Brain microvascular endothelial cell (primary cell): ENCODE results near the gene FANCG.
A peak's percentile ranks its signal among the peaks of the same experiment; 100 is the strongest.

ENCODE experiments used
- DNase-seq: peaks from one replicate; pipeline ENCODE4 v3.0.0-alpha.2; 2020
- H3K27ac ChIP-seq: fragments of 250-450 bp; sonication (Bioruptor Pico); 2 replicates; pipeline ENCODE4 v1.5.1; 2020; ENCODE audit warnings: mild to moderate bottlenecking, moderate library complexity
- H3K27me3 ChIP-seq: fragments of 250-450 bp; sonication (Bioruptor Pico); replicated peaks from 2 replicates; pipeline ENCODE4 v1.5.1; 2020; ENCODE audit warnings: mild to moderate bottlenecking
- H3K36me3 ChIP-seq: fragments of 250-450 bp; sonication (Bioruptor Pico); replicated peaks from 2 replicates; pipeline ENCODE4 v1.5.1; 2020; ENCODE audit warnings: mild to moderate bottlenecking
- H3K4me3 ChIP-seq: 2 replicates; pipeline ENCODE4 v1.5.1; 2011; ENCODE audit warnings: low read depth, mild to moderate bottlenecking, control low read depth, low read length, moderate library complexity
- CTCF ChIP-seq: IDR thresholded peaks from 2 replicates; pipeline ENCODE4 v1.5.1; 2011; ENCODE audit warnings: low read depth, mild to moderate bottlenecking, moderate library complexity, low read length, control low read depth, inconsistent platforms; ENCODE audit errors: missing control alignments
- in situ Hi-C: cut with HindIII; loops from 2 replicates; pipeline ENCODE4 v1.10.0; 2017; ENCODE audit warnings: low sequenced_read_pairs, low pct_ligation_motif_present

The FANCG gene

GRCh38 chr9:35042081-35042604 is 37.6 kb downstream of the FANCG start:
- H3K36me3 ChIP-seq: peaks cover 4% of the 10 kb centered on the region
- TF ChIP-seq CTCF: no peak
- in situ Hi-C loops: no loop called here
- DNase-seq: no peak
- H3K27ac ChIP-seq: no peak overlapping the region
- H3K4me3 ChIP-seq: no peak overlapping the region
- no peaks in the 10 kb centered on the region for H3K27me3 ChIP-seq

- peak overlapping the region; percentile 43 for H3K4me3 ChIP-seq
- H3K27me3 ChIP-seq: no peaks in the 10 kb centered on the region
- peak; percentile 51 for DNase-seq
- no peak for TF ChIP-seq CTCF
- no peak overlapping the region for H3K27ac ChIP-seq
- no peaks in the 10 kb centered on the region for H3K36me3 ChIP-seq
- in situ Hi-C loops: no loop called here
These were observed 43.7 kb downstream of the FANCG start for GRCh38 chr9:35035851-35036701.

- in situ Hi-C loops: no loop called here
- no peak for DNase-seq
- Histone ChIP-seq H3K27me3 (no peaks in the 10 kb centered on the region), H3K4me3 (no peak overlapping the region), H3K27ac (no peak overlapping the region), H3K36me3 (no peaks in the 10 kb centered on the region)
- TF ChIP-seq CTCF: no peak
These were observed 46.6 kb downstream of the FANCG start for GRCh38 chr9:35033101-35033500.

- Histone ChIP-seq H3K4me3 (no peak overlapping the region), H3K36me3 (no peaks in the 10 kb centered on the region), H3K27ac (no peak overlapping the region), H3K27me3 (no peaks in the 10 kb centered on the region)
- DNase-seq: no peak
- in situ Hi-C loops: no loop called here
- no peak for TF ChIP-seq CTCF
These were observed 49.9 kb downstream of the FANCG start for GRCh38 chr9:35029852-35030251.

- Histone ChIP-seq H3K27ac (no peak overlapping the region), H3K36me3 (no peaks in the 10 kb centered on the region), H3K4me3 (no peak overlapping the region), H3K27me3 (no peaks in the 10 kb centered on the region)
- no peak for TF ChIP-seq CTCF
- in situ Hi-C loops: no loop called here
- DNase-seq: no peak
These were observed 50.5 kb downstream of the FANCG start for GRCh38 chr9:35029241-35029640.
